GM15510 (cell line): ENCODE measurements around the gene AMPH.

Source experiments
- POLR2A ChIP-seq: IDR thresholded peaks from 3 replicates; pipeline ENCODE4 v1.6.1; 2011; ENCODE audit warnings: borderline replicate concordance; ENCODE audit not compliant: insufficient read length; ENCODE audit errors: extremely low read depth

Gene AMPH

GRCh38 chr7:38584443-38585210 is 46.5 kb downstream of the AMPH start:
- no peak for TF ChIP-seq POLR2A

- TF ChIP-seq POLR2A, result no peak
Observed at GRCh38 chr7:38580485-38580884, 50.7 kb downstream of the AMPH start.

- TF ChIP-seq POLR2A, result no peak
Observed at GRCh38 chr7:38574086-38574485, 57.1 kb downstream of the AMPH start.

GRCh38 chr7:38568497-38568896 is 62.7 kb downstream of the AMPH start:
- no peak for TF ChIP-seq POLR2A

GRCh38 chr7:38565289-38565688 is 65.9 kb downstream of the AMPH start:
- no peak for TF ChIP-seq POLR2A

GRCh38 chr7:38563741-38564140 is 67.4 kb downstream of the AMPH start:
- TF ChIP-seq POLR2A, result no peak

- TF ChIP-seq POLR2A, result no peak
Observed at GRCh38 chr7:38561166-38561565, 70.0 kb downstream of the AMPH start.

- no peak for TF ChIP-seq POLR2A
Observed at GRCh38 chr7:38558761-38559345, 72.3 kb downstream of the AMPH start.

GRCh38 chr7:38554586-38554985 is 76.6 kb downstream of the AMPH start:
- TF ChIP-seq POLR2A, result no peak

- TF ChIP-seq POLR2A, result no peak
Observed at GRCh38 chr7:38550836-38551235, 80.3 kb downstream of the AMPH start.

GRCh38 chr7:38548605-38549004 is 82.6 kb downstream of the AMPH start:
- no peak for TF ChIP-seq POLR2A

GRCh38 chr7:38546763-38547162 is 84.4 kb downstream of the AMPH start:
- no peak for TF ChIP-seq POLR2A

GRCh38 chr7:38545977-38546376 is 85.2 kb downstream of the AMPH start:
- TF ChIP-seq POLR2A, result no peak

GRCh38 chr7:38542156-38542555 is 89.0 kb downstream of the AMPH start:
- TF ChIP-seq POLR2A, result no peak

GRCh38 chr7:38541440-38541839 is 89.7 kb downstream of the AMPH start:
- no peak for TF ChIP-seq POLR2A

GRCh38 chr7:38539477-38540081 is 91.6 kb downstream of the AMPH start:
- no peak for TF ChIP-seq POLR2A

- no peak for TF ChIP-seq POLR2A
Observed at GRCh38 chr7:38535073-38535472, 96.1 kb downstream of the AMPH start.

- TF ChIP-seq POLR2A, result no peak
Observed at GRCh38 chr7:38525857-38526256, 105.3 kb downstream of the AMPH start.
